ENCODE results near the gene RGL2.

- TF ChIP-seq EZH2 (IDR thresholded peaks at IDR 0.05; ENCODE audit: borderline replicate concordance, insufficient read depth, low read depth, low read length, poor library complexity, severe bottlenecking): no peak
- TF ChIP-seq CTCF (IDR thresholded peaks at IDR 0.05): no peak
These were observed 20.9 kb downstream of the RGL2 start for GRCh38 chr6:33277663-33278391.

Measured in B cell (primary cell).